GM19193 (cell line): Measurements from ENCODE around the gene ABLIM2.

Source experiments
- POLR2A ChIP-seq: IDR thresholded peaks from 4 replicates; pipeline ENCODE4 v1.6.1; 2011; ENCODE audit not compliant: insufficient read depth, insufficient read length; ENCODE audit errors: extremely low read depth

Gene ABLIM2

DNA sequence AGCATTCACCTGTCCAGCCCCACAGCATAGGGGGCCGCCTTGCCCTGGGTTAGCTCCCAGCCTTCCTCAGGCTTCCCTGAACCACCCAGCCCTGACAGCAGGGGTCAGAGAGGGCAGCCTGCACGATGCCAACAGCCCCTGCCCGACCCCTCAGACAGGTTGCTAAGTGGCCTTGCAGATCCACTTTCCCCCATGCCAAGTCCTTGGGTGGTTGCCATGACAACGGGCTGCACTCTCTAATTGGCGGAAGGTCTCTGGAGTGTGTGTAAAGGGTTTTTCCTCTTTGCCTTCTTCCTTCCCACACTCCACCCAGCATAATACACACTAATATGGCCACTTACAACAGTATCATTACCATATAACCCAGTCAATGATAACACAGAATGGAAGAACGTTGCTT is 119.3 kb downstream of the ABLIM2 start:
- no peak for TF ChIP-seq POLR2A

DNA sequence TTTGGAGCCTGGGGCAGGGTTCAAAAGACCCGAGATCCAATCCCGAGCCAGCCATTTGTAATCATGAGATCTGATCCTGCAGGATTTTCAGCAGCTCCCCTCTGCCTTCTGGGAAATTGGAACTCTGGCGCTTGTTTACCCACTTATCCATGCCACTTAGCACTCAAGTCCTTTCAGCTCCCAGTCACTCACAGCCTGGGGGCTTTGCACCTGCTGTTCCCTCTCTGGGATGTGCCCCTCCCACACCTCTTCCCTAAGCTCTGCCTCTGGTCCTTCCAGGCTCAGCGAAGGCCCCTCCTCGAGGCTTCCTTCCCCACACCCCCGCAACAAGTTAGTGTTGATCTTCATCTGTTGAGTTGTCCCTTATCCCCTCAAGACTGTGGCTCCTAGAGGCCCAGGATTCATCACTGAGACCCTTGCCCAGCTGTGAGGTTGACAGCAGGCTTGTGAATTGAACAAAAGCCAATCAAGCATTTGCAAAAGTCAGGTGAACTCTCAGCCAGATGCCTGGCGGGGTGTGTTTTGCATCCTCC is 119.8 kb downstream of the ABLIM2 start:
- TF ChIP-seq POLR2A, result no peak

DNA sequence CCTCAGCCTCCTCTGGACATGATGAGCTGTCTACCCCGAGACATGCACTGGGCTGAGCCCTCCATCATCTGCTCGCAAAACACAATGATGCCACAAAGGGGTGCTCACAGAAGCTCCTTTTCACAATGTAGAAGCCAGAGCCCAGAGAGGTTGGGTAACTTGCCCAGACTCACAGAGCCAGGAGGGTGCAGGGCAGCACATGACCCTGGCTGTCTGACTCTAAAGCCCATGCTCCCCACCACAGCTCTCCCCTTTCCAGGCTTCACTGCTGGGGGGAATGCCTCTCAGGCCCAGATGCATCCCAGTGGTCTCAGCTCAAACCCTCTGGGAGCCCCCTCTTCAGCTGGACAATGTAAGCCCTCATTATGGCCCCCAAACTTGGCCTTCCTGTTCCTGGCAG is 120.5 kb downstream of the ABLIM2 start:
- no peak for TF ChIP-seq POLR2A

DNA sequence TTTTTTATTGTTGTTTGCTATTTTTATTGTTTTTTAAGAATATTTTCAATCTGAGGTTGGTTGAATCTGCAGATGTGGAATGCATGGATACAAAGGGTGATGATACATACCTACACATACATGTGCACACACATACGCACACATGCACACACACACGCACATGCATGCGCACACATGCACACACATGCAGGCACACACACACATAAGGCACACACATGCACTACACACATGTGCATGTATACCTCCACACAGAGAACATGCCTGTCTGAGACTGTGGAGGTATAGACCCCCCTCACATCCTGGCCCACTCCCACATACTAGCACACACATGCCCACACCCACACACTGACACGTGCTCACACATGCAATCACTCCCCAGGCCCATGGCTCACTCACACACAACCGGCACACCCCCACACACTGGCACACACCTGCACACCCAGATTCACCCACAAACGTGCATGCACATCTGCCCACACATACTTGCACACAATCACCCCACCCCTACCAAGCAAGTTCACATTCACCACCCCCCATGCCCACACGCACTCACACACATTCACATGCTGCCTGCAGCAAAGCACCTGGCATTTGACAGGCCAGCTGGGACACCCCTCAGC is 121.4 kb downstream of the ABLIM2 start:
- no peak for TF ChIP-seq POLR2A

DNA sequence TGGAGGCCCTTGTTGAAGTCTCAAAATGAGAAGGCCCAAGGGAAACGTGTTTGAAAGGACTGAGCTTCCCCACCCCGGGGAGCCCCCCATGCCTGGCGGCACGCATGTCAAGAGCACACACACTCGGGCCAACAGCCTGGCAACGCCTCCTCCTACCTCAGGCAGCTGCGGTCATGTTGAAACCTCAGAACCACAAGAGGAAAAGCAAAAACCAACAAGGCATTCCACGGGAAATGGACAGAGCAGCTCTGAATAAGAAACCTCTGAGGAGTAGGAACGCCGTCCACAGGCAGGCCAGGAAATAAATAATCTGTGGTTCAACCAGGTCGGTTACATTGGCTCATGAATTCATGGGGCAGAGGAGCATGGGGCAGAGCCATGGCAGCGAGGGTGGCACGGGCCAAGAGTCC is 123.2 kb downstream of the ABLIM2 start:
- no peak for TF ChIP-seq POLR2A

DNA sequence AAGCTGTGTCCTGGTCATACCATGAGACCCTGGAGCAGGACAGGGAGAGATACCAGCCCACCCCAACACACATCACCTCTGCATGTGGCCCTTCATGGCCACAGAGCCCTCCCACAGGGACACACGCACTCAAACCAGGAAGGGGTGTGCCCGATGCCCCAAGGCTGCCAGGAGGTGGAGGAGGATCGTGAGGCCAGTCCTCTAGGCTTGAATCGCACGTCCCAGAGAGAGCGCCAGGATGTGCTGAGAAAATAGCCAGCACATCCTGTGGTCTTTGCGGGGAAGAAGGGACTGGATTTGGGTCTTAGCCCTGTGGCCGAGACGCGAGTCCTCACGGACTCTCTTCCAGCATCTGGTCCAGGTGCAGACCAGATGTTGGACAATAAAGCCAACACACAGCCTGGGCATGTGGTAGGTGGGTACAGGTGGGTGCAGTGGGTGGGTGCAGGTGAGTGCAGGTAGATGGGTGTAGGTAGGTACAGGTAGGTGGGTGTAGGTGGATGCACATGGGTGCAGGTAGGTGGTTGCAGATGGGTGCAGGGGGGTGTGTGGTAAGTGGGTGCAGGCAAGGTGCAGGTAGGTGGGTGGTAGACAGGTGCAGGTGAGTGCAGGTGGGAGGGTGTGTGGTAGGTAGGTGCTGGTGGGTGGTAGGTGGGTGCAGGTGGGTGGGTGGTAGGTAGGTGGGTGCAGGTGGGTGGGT is 124.6 kb downstream of the ABLIM2 start:
- no peak for TF ChIP-seq POLR2A

DNA sequence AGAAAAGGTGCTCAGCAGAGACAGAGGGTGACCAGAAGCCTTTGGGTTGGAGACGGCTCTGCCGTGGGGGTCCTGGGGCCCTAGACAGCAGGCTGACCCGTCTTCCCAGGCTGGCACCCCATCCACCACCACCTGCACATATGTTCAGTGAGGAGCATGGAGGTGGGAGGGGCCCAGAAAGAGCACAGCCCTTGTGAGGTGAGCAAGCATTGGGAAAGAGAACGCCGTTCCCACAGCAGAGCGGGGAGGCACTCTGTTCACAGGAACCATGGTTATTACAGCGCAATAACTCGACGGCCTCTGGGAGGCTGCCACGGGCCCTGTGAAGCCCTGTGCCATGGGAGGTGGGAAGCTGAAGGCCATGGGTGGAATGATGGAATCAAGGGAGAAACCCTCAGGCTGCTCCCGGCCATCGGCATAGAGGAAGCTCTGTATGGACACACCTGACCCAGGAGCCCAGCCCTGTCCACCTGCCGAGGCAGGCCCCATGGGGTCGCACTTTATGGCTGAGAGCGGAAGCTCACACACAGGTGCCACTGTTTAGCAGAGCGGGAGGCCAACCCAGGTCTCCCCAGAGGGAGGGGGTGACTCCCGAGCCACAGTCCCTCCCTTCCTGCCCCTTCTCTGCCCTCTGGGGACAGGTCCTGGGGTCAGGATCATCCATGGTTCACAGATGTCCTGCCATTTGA is 125.4 kb downstream of the ABLIM2 start:
- no peak for TF ChIP-seq POLR2A

DNA sequence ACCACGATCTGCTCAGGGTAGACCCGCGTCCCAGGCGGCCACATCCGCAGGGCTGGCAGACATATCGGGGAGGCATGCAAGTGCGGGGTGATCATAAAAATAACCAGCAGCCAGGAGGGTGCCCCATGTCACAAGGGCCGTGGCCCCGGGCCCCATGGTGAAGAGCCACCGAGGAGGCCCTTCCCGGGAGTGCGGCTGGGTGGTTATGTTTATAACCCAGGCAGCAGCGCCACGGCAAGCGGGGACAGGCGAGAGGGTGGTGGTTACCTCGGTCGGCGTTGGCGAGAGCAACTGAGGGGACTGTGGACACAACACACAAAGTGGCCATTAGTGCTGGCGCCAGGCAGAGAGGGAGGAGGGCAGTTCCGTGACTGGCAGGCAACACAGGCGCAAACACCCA is 126.2 kb downstream of the ABLIM2 start:
- TF ChIP-seq POLR2A, result no peak

DNA sequence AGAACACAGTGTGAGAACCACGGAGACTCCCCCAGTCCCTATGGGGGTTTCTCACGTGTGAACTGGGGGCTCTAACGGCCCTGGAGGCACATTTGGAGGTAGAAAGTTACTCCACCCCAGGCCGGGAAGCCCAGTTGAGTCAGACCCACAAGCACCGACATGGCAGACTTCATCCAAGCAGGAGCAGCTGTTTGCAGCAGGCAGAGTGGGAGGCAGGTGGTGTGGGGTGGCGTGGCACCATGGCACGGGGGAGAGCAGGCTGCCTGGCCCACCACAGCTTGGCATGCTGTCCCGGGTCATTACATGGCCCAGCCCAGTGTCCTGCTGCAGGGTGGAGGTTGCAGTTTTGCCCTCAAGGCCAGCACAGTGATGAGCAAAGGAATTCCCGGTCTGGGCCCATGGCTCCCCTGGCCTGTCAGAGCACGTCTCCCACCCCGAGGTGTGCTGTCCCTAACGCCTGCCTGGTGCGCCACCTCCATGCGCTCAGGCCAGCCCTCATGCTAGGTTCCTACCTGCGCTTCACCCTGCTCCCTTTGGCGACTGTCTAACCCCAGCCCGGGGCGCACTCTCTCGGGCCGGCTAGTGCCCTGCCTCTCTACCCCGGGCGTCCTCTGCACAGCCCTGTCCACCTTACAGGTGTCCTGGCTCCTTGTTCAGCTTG is 128.4 kb downstream of the ABLIM2 start:
- no peak for TF ChIP-seq POLR2A

DNA sequence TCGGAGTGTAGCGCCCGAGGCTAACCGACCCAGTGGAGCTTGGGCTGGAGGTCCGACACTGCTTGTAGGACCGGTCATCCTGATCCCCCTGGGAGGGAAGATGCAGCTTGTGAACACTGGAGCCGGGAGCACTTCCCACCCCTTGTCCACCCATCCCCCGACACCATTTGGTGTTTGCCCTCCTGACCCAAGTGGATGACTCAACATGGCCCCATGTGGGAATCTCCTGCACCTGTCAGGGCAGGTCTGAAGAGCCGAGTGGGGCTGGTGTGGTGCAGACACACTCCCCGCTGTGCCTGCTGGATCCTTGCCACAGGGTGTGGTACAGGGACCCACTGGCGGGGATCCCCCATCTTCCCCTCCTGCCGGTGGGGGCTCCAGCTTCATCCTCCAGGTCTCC is 128.9 kb downstream of the ABLIM2 start:
- TF ChIP-seq POLR2A, result no peak

DNA sequence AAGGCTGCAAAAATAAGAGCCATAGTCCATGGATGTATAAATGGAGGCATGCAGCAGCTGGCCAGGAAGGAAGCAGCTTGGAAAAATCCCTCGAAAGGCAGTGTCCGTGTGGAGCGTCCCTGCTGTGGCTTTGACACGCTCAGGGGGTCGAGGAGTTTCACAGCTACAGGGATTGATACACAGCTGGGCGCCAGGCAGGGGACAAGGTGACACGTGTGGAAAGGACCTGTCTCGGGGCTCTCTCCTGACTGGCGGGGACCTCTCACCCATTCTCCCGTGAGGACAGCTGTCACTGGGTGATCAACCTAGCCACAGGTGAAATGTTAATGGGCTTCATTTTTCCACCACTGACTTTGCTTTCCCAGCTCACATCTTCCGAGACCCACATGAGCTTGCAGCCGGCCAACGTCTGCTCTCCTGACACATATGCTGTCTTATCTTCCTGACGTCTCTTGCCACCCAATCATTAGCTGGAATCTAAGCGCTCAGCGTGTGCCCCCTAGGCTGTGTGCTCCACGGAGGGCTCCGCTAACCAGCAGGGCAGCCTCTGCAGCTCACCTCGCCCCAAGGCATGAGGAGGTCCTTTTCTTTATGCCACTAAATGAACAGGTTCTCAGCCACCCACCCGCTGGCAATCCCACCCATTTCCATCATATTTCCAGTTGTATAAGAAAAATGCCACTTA is 129.6 kb downstream of the ABLIM2 start:
- TF ChIP-seq POLR2A, result no peak

DNA sequence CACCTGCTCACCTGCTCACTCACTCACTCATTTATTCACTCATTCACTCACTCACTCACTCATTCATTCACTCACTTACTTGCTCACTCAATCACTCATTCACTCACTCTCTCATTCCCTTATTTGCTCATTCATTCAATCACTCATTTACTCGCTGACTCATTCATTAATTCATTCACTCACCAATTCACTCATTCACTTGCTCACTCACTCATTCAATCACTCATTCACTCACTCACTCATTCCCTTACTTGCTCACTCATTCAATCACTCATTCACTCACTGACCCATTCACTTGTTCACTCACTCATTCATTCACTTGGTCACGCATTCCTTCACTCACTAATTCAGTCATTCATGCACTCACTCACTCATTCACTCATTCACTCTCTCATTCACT is 130.2 kb downstream of the ABLIM2 start:
- TF ChIP-seq POLR2A, result no peak

DNA sequence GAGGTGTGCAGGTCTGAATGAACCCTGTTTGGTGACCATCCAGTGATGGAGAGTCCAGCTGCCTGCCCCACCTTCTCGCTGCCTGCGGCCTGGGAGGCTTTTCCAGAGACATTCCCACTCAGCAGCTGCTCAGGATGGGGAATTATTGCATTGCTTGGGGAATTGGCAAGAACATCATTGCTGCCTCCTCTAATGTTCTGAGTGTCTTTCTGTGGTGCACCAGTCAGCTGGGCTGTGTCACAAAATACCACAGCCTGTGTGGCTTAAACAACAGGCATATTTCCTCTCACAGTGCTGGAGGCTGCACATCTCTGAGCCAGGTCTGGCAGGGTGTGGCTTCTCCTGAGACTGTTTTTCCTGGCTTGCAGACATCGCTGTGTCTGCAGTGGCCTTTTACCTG is 132.2 kb downstream of the ABLIM2 start:
- no peak for TF ChIP-seq POLR2A

DNA sequence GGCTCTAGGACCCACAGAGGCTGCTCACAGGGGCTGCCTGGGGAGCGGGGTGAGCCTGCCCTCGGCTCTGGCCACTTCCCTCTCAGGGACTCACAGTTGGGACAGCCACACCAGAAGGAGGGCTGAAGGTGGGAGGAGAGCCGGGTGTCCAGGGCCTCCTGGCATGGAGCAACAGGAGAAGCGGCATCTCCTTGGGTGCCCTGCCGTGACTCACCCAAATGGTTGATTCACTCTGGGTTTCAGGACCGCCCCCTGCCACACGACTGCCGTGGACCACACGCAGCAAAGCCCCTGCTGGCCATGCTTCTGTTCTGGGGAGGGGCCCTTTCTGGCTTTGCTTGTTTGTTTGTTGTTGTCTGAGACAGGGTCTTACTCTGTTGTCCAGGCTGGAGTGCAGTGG is 132.9 kb downstream of the ABLIM2 start:
- TF ChIP-seq POLR2A, result no peak
